Tibial artery (tissue), 4 donors: ENCODE data around the gene POU2F2.

Experiments used
- DNase-seq, 2 donors: peaks; one replicate each; pipeline ENCODE4 v3.0.0-alpha.2; 2019
- H3K27ac ChIP-seq, 2 donors: fragments of 200-600 bp; sonication (generic) in 1 of 2; 1 replicate in 1 of 2; 2 replicates in 1 of 2; pipeline ENCODE4 v1.5.1; 2018 to 2019; ENCODE audit warnings: mild to moderate bottlenecking in 1 of 2
- H3K27me3 ChIP-seq, 2 donors: fragments of 200-600 bp; sonication (generic) in 1 of 2; one replicate each; pipeline versions ENCODE4 v1.5.1 to v1.6.0; 2016 to 2019
- H3K36me3 ChIP-seq, 3 donors: fragments of 200-600 bp; sonication (generic) in 2 of 3; one replicate each; pipeline ENCODE4 v1.5.1; 2016 to 2019; ENCODE audit warnings: mild to moderate bottlenecking in 2 of 3
- H3K4me1 ChIP-seq, 4 donors: fragments of 200-600 bp; sonication (generic) in 2 of 4; 1 replicate in 3 of 4; 2 replicates in 1 of 4; pipeline ENCODE4 v1.5.1; 2016 to 2019
- H3K4me3 ChIP-seq, 2 donors: fragments of 200-600 bp; sonication (generic) in 1 of 2; 1 replicate in 1 of 2; 2 replicates in 1 of 2; pipeline ENCODE4 v1.5.1; 2018 to 2019; ENCODE audit warnings: mild to moderate bottlenecking in 2 of 2
- H3K9me3 ChIP-seq, 3 donors: fragments of 200-600 bp; sonication (generic) in 1 of 3; one replicate each; pipeline ENCODE4 v1.5.1; 2016 to 2019
- intact Hi-C: fragments of 100-400 bp; cut with DNase I; formaldehyde crosslinking; loops from one replicate; pipeline ENCODE4 v1.15.0; 2023; ENCODE audit warnings: low total_unique reads
- TF ChIP-seq, protein P1 (sequence below), 2 experiments: fragments of 200-600 bp in 1 of 2; fragments of 450-650 bp in 1 of 2; IDR thresholded peaks; one replicate each; pipeline ENCODE4 v1.5.1; 2017 to 2019; ENCODE audit warnings: antibody characterized with exemption in 2 of 2, mild to moderate bottlenecking in 1 of 2, moderate library complexity in 1 of 2

POU2F2 gene

DNA sequence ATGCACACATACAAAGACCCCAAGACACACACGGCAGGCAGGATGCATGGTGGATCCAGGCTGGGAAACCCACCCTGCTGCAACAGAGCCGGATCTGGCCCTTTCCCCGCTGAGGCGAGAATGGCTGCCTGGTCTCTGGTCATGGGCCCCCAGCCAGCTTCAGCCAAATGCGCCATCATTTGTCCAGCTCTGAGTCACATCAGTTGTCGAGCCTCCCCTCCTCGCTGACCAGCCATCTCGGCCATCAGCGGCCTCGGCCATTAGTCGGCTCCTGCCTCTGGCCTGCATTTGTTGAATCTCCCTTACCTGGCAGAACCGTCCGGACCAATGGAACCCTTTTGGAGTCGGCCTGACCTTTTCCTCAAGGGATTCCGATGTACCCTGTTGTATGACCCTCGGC is 38.5 kb upstream of the POU2F2 start:
- TF ChIP-seq, protein P1, sequence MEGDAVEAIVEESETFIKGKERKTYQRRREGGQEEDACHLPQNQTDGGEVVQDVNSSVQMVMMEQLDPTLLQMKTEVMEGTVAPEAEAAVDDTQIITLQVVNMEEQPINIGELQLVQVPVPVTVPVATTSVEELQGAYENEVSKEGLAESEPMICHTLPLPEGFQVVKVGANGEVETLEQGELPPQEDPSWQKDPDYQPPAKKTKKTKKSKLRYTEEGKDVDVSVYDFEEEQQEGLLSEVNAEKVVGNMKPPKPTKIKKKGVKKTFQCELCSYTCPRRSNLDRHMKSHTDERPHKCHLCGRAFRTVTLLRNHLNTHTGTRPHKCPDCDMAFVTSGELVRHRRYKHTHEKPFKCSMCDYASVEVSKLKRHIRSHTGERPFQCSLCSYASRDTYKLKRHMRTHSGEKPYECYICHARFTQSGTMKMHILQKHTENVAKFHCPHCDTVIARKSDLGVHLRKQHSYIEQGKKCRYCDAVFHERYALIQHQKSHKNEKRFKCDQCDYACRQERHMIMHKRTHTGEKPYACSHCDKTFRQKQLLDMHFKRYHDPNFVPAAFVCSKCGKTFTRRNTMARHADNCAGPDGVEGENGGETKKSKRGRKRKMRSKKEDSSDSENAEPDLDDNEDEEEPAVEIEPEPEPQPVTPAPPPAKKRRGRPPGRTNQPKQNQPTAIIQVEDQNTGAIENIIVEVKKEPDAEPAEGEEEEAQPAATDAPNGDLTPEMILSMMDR (IDR thresholded peaks at IDR 0.05), result no peak
- Histone ChIP-seq H3K27ac (no peak overlapping the region), H3K27me3 (peaks cover 0 to 44% of the 10 kb centered on the region in 2 donors), H3K4me1 (peaks cover 0 to 3% (median 2%) of the 10 kb centered on the region in 4 donors), H3K9me3 (no peaks in the 10 kb centered on the region), H3K4me3 (no peak overlapping the region), H3K36me3 (no peaks in the 10 kb centered on the region)
- intact Hi-C loops, result no loop called here
- DNase-seq, result no peak

GRCh38 chr19:42169486-42170413 is 37.5 kb upstream of the POU2F2 start:
- DNase-seq, result no peak
- Histone ChIP-seq H3K4me1 (no peaks in the 10 kb centered on the region), H3K9me3 (no peaks in the 10 kb centered on the region), H3K4me3 (no peak overlapping the region), H3K27me3 (peaks cover 0 to 40% of the 10 kb centered on the region in 2 donors), H3K36me3 (no peaks in the 10 kb centered on the region), H3K27ac (no peak overlapping the region)
- intact Hi-C loops, result no loop called here
- TF ChIP-seq, protein P1 (IDR thresholded peaks at IDR 0.05), result no peak

- no peaks in the 10 kb centered on the region for H3K9me3 ChIP-seq
- no peak overlapping the region for H3K4me3 ChIP-seq
- TF ChIP-seq, protein P1 (IDR thresholded peaks at IDR 0.05), result no peak
- DNase-seq, result no peak
- H3K27ac ChIP-seq, result no peak overlapping the region
- H3K27me3 ChIP-seq, result peaks cover 0 to 24% of the 10 kb centered on the region in 2 donors
- intact Hi-C loops, result no loop called here
- H3K4me1 ChIP-seq, result no peaks in the 10 kb centered on the region
- H3K36me3 ChIP-seq, result no peaks in the 10 kb centered on the region
Measured at GRCh38 chr19:42168206-42168605, 36.0 kb upstream of the POU2F2 start.

DNA sequence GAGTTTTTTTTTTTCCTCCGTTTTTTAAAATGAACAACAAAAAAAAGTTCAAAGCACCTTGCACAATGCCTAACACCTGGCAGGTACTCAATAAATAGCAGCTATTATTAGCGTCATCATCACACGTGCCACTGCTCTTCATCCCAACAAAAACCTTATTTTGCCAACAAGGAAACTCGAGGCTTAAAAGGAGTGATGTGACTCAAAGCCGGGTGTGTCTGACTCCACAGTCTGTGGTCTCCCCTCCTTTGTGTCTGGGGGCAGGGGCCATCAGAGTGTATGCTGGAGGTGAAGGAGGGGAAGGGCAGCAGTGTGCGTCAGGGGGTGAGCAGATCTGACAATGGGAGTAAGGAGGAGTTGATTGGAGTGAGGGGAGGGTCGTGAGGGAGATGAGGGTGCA is 34.1 kb upstream of the POU2F2 start:
- TF ChIP-seq, protein P1 (IDR thresholded peaks at IDR 0.05), result no peak
- Histone ChIP-seq H3K36me3 (no peaks in the 10 kb centered on the region), H3K4me3 (no peak overlapping the region), H3K4me1 (no peaks in the 10 kb centered on the region), H3K27me3 (peaks cover 0 to 23% of the 10 kb centered on the region in 2 donors), H3K9me3 (no peaks in the 10 kb centered on the region), H3K27ac (no peak overlapping the region)
- intact Hi-C loops, result no loop called here
- no peak for DNase-seq

DNA sequence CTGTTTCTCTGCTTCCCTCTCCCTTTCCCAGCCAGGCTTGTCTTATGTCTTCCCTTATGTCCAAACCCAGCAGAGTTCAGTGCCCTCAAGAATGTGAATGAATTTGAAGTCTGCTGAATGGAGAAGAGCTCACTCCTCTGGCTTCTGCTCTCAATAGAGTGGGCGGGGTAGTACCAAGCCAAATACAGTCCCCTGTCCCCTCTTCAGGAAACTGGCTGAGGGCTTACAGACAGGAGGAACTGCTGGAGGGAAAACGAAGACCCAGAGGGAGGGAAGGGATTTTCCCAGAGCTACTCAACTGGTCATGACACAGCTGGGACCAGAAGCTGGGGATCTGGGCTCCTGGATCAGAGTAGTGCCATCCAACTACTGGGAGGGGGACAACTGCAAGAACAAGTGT is 32.9 kb upstream of the POU2F2 start:
- Histone ChIP-seq H3K27ac (no peak overlapping the region), H3K4me3 (no peak overlapping the region), H3K4me1 (no peaks in the 10 kb centered on the region), H3K36me3 (no peaks in the 10 kb centered on the region), H3K9me3 (no peaks in the 10 kb centered on the region), H3K27me3 (peaks cover 0 to 22% of the 10 kb centered on the region in 2 donors)
- no peak for DNase-seq
- intact Hi-C loops, result no loop called here
- TF ChIP-seq, protein P1 (IDR thresholded peaks at IDR 0.05), result no peak
